GM12878 (cell line): ENCODE data around the gene H1-8. TPM values are rescaled to one million over a fixed set of nuclear protein-coding genes. Genes with fewer than 3 reads are reported as not detected.
A peak's percentile ranks its signal among the peaks of the same experiment; 100 is the strongest.

ENCODE experiments used
- DPF2 ChIP-seq: fragments of 450-650 bp; IDR thresholded peaks from 2 replicates; pipeline ENCODE4 v1.6.1; 2017; ENCODE audit warnings: mild to moderate bottlenecking
- JUNB ChIP-seq: IDR thresholded peaks from 2 replicates; pipeline ENCODE4 v1.6.1; 2016; ENCODE audit warnings: antibody characterized with exemption, mild to moderate bottlenecking
- KDM1A ChIP-seq: fragments of 200-600 bp; sonication (generic); IDR thresholded peaks from 2 replicates; pipeline ENCODE4 v1.6.1; 2016; ENCODE audit warnings: borderline replicate concordance
- KLF5 ChIP-seq: fragments of 450-650 bp; IDR thresholded peaks from 2 replicates; pipeline ENCODE4 v1.6.1; 2014; ENCODE audit warnings: mild to moderate bottlenecking; ENCODE audit not compliant: partially characterized antibody
- MTA3 ChIP-seq: IDR thresholded peaks from 2 replicates; pipeline ENCODE4 v1.6.1; 2012; ENCODE audit warnings: low read length, inconsistent platforms, borderline replicate concordance
- NFYA ChIP-seq: IDR thresholded peaks from 2 replicates; pipeline ENCODE4 v1.6.1; 2011; ENCODE audit warnings: low read depth, mild to moderate bottlenecking, low read length, improper control_type of control experiment, borderline replicate concordance
- PAX5 ChIP-seq: IDR thresholded peaks from 2 replicates; pipeline ENCODE4 v1.6.1; 2011; ENCODE audit warnings: low read depth, low read length, borderline replicate concordance
- SKIL ChIP-seq: fragments of 450-650 bp; IDR thresholded peaks from 2 replicates; pipeline ENCODE4 v1.6.1; 2017; ENCODE audit warnings: mild to moderate bottlenecking, low read depth, inconsistent platforms; ENCODE audit not compliant: poor library complexity, severe bottlenecking
- SMAD1 ChIP-seq: fragments of 450-650 bp; IDR thresholded peaks from 2 replicates; pipeline ENCODE4 v1.6.1; 2018; ENCODE audit warnings: mild to moderate bottlenecking, low read depth; ENCODE audit not compliant: partially characterized antibody
- SREBF2 ChIP-seq: IDR thresholded peaks from 2 replicates; pipeline ENCODE4 v1.6.1; 2012; ENCODE audit warnings: mild to moderate bottlenecking, low read length
- ZNF592 ChIP-seq: fragments of 450-650 bp; IDR thresholded peaks from 2 replicates; pipeline ENCODE4 v1.6.1; 2017; ENCODE audit warnings: mild to moderate bottlenecking, moderate library complexity
- polyA plus RNA-seq, 11 experiments: library from polyadenylated mRNA; depleted of rRNA in 4 of 11; unstranded in 6 of 11; stranded (reverse) in 5 of 11; fragments of >200 nt; fragmentation: Nextera tagmentation in 4 of 11; fragmentation: Illumina TruSeq in 1 of 11; extraction: Ambion mirVana in 4 of 11; extraction: Trizol in 1 of 11; gene quantifications; 1 replicate in 1 of 11; 2 replicates in 10 of 11; pipeline versions ENCODE4 v1.2.1 to v1.2.3, GENCODE V29; 2011 to 2016; ENCODE audit warnings: inconsistent platforms in 2 of 11, missing spikeins in 2 of 11, low read depth in 1 of 11
- total RNA-seq, 4 experiments: library from RNA; depleted of rRNA in 3 of 4; stranded (reverse); fragments of >200 nt in 3 of 4; fragmentation: Illumina TruSeq in 1 of 4; extraction: Trizol in 1 of 4; gene quantifications; 2 replicates each; pipeline versions ENCODE4 v1.2.1 to v1.2.3, GENCODE V29; 2013 to 2021

H1-8 gene
- total and polyA plus RNA-seq, 10 of the 15 experiments (the other 5 are each of a cell fraction or from before 2014, with no cell fraction given), result not detected

GRCh38 chr3:129526121-129526900 lies 16.7 kb upstream of the H1-8 start (continued):
- TF ChIP-seq KLF5 (no peak), MTA3 (no peak), SMAD1 (no peak), KDM1A (no peak), NFYA (no peak), JUNB (0 out of 2 replicates have a peak, but pooled peaks have one; percentile 15), SKIL (no peak), DPF2 (peak; percentile 25; the same call in 1 of the 2 replicates), SREBF2 (no peak), ZNF592 (no peak), PAX5 (no peak)
